ENCODE data around the gene WDR5. TPM values are rescaled to one million over a fixed set of nuclear protein-coding genes. Genes with fewer than 3 reads are reported as not detected.

Gene WDR5
- total and polyA plus RNA-seq, 2 of the 13 experiments (the other 11 are each of a cell fraction or from before 2014, with no cell fraction given) = 34.3 TPM

DNA sequence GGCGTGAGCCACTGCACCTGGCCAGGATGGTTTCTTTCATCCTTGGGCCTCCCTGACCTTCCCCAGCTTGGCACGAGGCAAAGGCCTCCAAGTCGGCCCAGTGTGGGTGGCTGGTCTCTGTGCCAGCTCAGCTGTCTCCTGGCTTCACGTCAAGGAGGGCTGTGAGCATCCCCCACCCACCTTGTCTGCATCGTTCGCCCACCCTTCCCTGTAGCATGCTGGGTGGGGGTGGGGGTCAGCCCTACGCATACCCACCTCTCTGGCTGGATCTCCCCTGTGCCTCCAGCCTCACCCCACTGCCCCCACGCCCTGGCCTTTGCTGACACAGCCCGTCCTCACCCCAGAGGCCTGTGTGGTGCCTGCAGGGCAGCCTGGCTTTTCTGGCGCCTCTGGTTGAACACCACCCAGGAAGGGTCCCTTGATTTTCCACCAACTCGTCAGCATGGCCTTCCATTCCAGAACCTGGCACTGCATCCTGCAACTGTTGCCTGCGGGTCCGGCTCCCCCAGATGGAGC lies 8.8 kb upstream of the WDR5 start:
- FAIRE-seq (no peak), DNase-seq (ENCODE audit: low spot score) (no peak), ATAC-seq (no peak)
- ChIA-PET POLR2A (interaction anchor here (1.2 kb wide), 1 partner anchor 9 kb away, joined by 3 read pairs; the partner anchor contains the start of gene WDR5), CTCF (ENCODE audit: low intra/inter-chr PET ratio, low total read pairs) (no interaction called here)
- 51% methylated on average over 9 of the region's 13 CpGs for WGBS (ENCODE audit: low lambda C conversion rate)
- no peak overlapping the region for H3K27ac ChIP-seq (ENCODE audit: extremely low read length, insufficient read depth, low read length)
- no TSS peak for BruUV-seq (replicated peaks)
- H3K4me2 ChIP-seq (ENCODE audit: low read depth, low read length) = no peak overlapping the region
- no peak for TF ChIP-seq ZNF235 (CRISPR knock-in tag; IDR thresholded peaks at IDR 0.05; ENCODE audit: borderline replicate concordance)
- H4K20me1 ChIP-seq (ENCODE audit: insufficient read depth, low read length) = no peaks in the 10 kb centered on the region
- in situ Hi-C loops (cut with HindIII; ENCODE audit: extremely low pct_ligation_motif_present, low pct_unique_long_range_greater_than_20kb) (no loop called here), intact Hi-C loops (cut with micrococcal nuclease; ENCODE audit: unreplicated experiment) (no loop called here)
- H3K79me2 ChIP-seq (ENCODE audit: insufficient read depth, low read length) = no peaks in the 10 kb centered on the region
- no peaks in the 10 kb centered on the region for H3K9me3 ChIP-seq (ENCODE audit: low read length)
- H3K27me3 ChIP-seq (ENCODE audit: control insufficient read depth in 1 of 2, insufficient read depth in 2 of 2, low read length in 2 of 2) = peaks cover 1 to 40% of the 10 kb centered on the region in 2 experiments; a peak in 4 of 5 replicates
- peaks cover 67% of the 10 kb centered on the region for H3K4me1 ChIP-seq (ENCODE audit: insufficient read depth, low read length)
- no peak overlapping the region for H2AFZ ChIP-seq (ENCODE audit: low read length)
- H3K36me3 ChIP-seq (replicated peaks in 1 of 2; ENCODE audit: control insufficient read depth in 1 of 2, insufficient read depth in 2 of 2, low read length in 2 of 2) = no peaks in the 10 kb centered on the region
- H3K9ac ChIP-seq (ENCODE audit: insufficient read depth, low read depth, low read length) = no peak overlapping the region
- no peak overlapping the region for H3K4me3 ChIP-seq (replicated peaks in 1 of 3; ENCODE audit: insufficient read depth in 1 of 3, low read depth in 2 of 3, low read length in 3 of 3)

GRCh38 chr9:134127616-134128015 lies 8.3 kb upstream of the WDR5 start:
- 57% methylated on average over 8 of the region's 12 CpGs for WGBS (ENCODE audit: low lambda C conversion rate)

More at GRCh38 chr9:134127616-134128015, 8.3 kb upstream of the WDR5 start:
- Histone ChIP-seq H2AFZ (ENCODE audit: low read length) (no peak overlapping the region), H3K4me1 (ENCODE audit: insufficient read depth, low read length) (peaks cover 70% of the 10 kb centered on the region), H3K4me3 (replicated peaks in 1 of 3; ENCODE audit: insufficient read depth in 1 of 3, low read depth in 2 of 3, low read length in 3 of 3) (no peak overlapping the region), H3K9me3 (ENCODE audit: low read length) (no peaks in the 10 kb centered on the region), H3K4me2 (ENCODE audit: low read depth, low read length) (no peak overlapping the region), H3K27me3 (ENCODE audit: control insufficient read depth in 1 of 2, insufficient read depth in 2 of 2, low read length in 2 of 2) (peaks cover 1 to 40% of the 10 kb centered on the region in 2 experiments; a peak in 4 of 5 replicates), H3K27ac (ENCODE audit: extremely low read length, insufficient read depth, low read length) (no peak overlapping the region), H3K36me3 (replicated peaks in 1 of 2; ENCODE audit: control insufficient read depth in 1 of 2, insufficient read depth in 2 of 2, low read length in 2 of 2) (no peaks in the 10 kb centered on the region), H3K79me2 (ENCODE audit: insufficient read depth, low read length) (no peaks in the 10 kb centered on the region), H4K20me1 (ENCODE audit: insufficient read depth, low read length) (no peaks in the 10 kb centered on the region), H3K9ac (ENCODE audit: insufficient read depth, low read depth, low read length) (no peak overlapping the region)
- FAIRE-seq (no peak), ATAC-seq (no peak), DNase-seq (ENCODE audit: low spot score) (no peak)
- intact Hi-C loops (cut with micrococcal nuclease; ENCODE audit: unreplicated experiment) = no loop called here
- BruUV-seq (replicated peaks) = no TSS peak
- POLR2A ChIA-PET = no interaction called here
- in situ Hi-C loops (cut with HindIII; ENCODE audit: extremely low pct_ligation_motif_present, low pct_unique_long_range_greater_than_20kb) = no loop called here
- TF ChIP-seq FOSL2 (CRISPR knock-in tag; IDR thresholded peaks at IDR 0.05) (no peak), ZNF468 (CRISPR knock-in tag; IDR thresholded peaks at IDR 0.05) (no peak), HNRNPLL (IDR thresholded peaks at IDR 0.05; ENCODE audit: low read depth, low read length, poor library complexity, severe bottlenecking) (no peak), FOXC1 (CRISPR knock-in tag; IDR thresholded peaks at IDR 0.05; ENCODE audit: borderline replicate concordance) (no peak), ATF7 (IDR thresholded peaks at IDR 0.05) (no peak), ATF7 (CRISPR knock-in tag; IDR thresholded peaks at IDR 0.05) (no peak), ZNF547 (CRISPR knock-in tag; IDR thresholded peaks at IDR 0.05) (no peak), RORA (CRISPR knock-in tag; IDR thresholded peaks at IDR 0.05) (no peak), EZH2 (conservative IDR thresholded peaks at IDR 0.05; ENCODE audit: low read depth, low read length) (no peak), ZSCAN12 (CRISPR knock-in tag; IDR thresholded peaks at IDR 0.05) (no peak), RFXAP (CRISPR knock-in tag; IDR thresholded peaks at IDR 0.05; ENCODE audit: borderline replicate concordance) (no peak), HNF4A (CRISPR knock-in tag; IDR thresholded peaks at IDR 0.05) (no peak), CREB3 (CRISPR knock-in tag; IDR thresholded peaks at IDR 0.05) (no peak), SP5 (CRISPR knock-in tag; IDR thresholded peaks at IDR 0.05; ENCODE audit: borderline replicate concordance, low read depth) (no peak), ZNF660 (CRISPR knock-in tag; IDR thresholded peaks at IDR 0.05; ENCODE audit: borderline replicate concordance, low read depth) (no peak)
- CTCF ChIA-PET (ENCODE audit: low intra/inter-chr PET ratio, low total read pairs) = no interaction called here
